GM19193 (cell line): ENCODE results near the gene RASAL1.

Experiments used
- POLR2A ChIP-seq: IDR thresholded peaks from 4 replicates; pipeline ENCODE4 v1.6.1; 2011; ENCODE audit not compliant: insufficient read depth, insufficient read length; ENCODE audit errors: extremely low read depth

RASAL1 gene

GRCh38 chr12:113049976-113050742 is 85.4 kb downstream of the RASAL1 start:
- no peak for TF ChIP-seq POLR2A
